ENCODE measurements around the gene CASP5.

Gene CASP5

DNA sequence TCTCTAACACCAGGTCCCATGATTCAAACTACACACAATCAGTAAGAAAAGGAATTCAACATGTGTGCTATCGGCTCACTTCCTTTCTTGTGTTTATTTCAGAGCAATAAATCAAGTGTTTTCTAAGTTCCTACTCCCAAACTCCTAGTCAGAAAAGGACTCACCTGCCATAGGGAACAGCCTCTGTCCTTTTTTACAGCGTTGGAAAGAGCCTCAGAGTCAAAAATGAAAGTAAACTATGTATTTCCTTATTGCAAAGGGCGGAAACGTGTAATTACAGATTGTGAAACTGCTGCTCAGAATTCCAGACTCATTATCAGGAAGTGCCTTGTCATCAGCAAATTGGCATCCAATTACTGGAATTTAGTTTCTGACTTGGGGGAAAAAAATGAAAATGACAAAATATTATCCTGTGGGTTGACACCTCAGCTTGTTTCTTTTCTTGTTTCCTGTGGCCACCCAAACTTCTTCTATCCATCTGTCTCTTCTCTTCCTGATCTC, 54.6 kb downstream of the CASP5 start, which contains the start of gene CASP4:
Gene CASP4 (minus strand): TSS at position 220 of the 501 bp plus-strand sequence. CDS start 49 bp downstream, at position 171.
- DNase-seq (ENCODE audit: low spot score) (peak; percentile 28), FAIRE-seq (no peak)

DNA sequence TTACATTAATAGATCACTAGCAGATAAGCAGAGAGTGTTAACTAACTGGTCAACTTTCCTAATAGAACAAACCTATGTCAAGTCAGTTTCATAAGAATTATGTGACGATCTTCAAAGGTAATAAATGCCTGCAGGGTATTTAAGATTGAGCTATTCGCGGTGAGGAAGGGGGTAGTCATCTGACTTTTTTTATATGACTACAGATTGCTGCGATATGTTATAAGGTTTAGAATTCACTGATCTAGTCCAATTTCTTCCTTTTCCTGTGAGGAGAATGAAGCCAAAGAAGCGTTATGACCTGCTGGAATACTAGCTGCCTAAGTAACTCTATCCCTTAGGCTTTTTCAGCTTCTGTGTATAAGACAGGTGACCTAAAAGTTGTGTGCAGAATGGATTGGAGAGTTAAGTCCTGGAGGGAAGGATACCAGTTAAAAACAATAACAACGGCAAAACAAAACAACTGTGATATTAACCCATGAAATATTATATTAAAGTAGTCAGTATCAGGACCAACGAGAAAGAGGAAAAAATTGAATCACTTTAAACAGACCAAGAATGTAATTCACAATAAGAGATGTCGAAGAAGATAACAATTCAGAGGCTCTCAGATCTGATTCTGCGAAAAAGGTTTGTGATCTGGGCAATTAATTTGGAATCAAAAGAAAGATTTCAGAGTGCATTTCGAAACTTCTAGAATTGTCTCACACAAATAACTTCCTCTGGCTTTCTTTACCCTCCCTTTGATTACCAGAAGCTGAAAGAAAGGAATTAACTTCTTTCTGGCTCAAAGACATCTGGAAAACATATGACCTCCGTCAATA, 55.2 kb downstream of the CASP5 start:
- FAIRE-seq, result no peak
- no peak for DNase-seq (ENCODE audit: low spot score)

DNA sequence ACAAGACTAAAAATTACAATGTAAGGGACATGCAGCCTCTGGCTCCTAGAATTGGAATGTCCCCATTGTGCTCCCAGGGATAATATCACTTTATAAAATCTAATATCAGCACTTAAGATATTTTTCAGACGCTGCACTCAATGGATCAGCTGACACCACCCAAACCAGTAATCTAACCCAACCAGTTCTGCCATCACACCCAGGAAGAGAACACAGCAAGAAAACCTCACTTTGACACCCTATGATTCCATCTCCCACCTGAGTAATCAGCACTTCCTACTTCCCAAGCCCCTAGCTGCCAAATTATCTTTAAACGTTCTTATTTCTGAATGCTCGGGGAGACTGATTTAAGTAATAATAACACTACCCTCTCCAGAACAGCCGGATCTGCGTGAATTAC, 57.2 kb downstream of the CASP5 start:
- FAIRE-seq, result no peak

DNA sequence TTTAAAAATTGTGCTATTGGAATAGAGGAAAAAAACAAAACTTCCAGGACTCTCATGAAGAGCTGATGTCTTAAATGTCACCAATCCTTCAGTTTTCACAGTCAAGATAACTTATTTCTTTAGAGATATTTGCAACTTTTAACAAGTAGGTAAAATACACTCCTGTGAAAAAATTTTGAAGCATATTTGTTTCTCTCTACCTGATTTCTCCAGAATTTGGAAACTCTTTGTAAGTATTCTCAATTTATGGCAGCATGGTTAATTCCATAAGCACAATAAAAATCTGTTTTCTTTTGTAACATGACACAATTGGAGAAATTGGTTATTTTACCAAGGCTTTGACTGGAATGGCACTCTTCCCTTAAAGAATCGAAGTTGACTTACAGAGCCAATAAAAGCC, 58.7 kb downstream of the CASP5 start:
- no peak for DNase-seq (ENCODE audit: low spot score)
- no peak for FAIRE-seq

More for the DNA sequence above, 57.2 kb downstream of the CASP5 start:
- DNase-seq (ENCODE audit: low spot score), result no peak

DNA sequence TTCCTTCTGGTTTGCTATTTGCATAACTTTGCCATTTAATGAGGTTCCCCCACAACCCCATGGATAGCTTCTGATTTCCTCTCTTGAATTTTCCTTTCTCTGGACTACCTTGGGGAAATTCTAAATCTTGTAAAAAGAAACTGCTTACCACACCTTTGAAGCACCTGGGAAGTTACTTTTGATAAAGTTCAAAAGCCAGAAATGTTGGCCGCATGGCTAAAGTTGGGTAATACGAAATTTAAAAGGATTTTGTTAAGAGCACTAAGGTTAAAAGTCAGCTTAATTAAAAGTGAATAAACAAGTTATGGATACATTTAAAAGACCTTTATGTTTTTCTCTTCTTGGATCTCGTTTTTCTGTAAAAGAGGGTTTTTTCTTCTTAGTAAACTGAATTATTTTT, 60.1 kb downstream of the CASP5 start:
- no peak for FAIRE-seq

DNA sequence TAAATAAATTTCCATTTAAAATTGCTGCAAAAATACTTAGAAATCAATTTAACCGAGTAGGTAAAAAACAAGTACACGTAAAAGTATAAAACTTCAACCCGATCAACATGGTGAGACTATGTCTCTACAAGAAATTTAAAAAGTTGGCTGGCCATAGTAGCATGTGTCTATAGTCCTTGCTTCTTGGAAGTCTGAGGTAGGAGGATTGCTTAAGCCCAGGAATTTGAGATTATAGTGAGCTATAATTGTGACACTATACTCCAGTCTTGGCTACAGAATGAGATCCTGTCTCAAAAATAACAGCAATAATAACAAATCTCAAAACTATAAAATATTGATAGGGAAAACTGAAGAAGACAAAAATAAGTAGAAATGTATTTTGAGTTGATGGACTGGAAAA, 65.7 kb downstream of the CASP5 start:
- FAIRE-seq (no peak), DNase-seq (ENCODE audit: low spot score) (no peak)

More for the DNA sequence above, 60.1 kb downstream of the CASP5 start:
- no peak for DNase-seq (ENCODE audit: low spot score)

DNA sequence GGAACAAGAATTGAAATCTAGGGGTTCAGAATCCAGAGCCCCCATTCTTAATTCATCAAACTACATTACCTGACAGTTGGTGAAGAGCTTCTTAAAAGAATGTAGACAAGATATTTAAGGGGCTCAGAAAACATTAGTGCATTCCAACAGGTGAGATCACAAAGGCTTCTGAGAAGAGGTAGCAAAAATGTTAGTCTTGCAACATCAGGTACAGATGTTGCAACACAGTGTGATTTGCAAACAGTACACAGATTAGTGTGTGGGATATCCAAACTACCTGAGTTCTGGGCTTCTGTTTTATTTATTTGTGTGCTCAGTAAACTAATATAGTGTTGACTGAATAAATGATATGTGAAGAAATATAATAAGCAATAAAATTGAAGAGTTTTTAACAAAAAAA, 66.4 kb downstream of the CASP5 start:
- no peak for FAIRE-seq
- DNase-seq (ENCODE audit: low spot score), result no peak

DNA sequence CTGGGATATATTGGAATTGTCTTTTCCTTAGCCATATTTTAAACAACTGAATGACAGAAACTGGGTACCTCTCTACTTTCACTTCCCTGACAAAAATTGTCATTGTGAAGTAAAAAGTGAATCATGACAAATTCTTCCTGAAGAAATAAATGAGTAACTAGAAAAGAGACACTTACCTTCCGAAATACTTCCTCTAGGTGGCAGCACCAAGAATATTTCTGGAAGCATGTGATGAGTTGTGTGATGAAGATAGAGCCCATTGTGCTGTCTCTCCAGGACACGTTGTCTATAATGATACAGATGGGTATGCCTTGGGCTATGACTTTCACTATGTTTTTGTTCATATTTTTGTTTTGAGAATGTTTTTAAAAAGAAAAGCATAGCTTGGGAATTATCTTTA, 76.1 kb downstream of the CASP5 start:
- FAIRE-seq (no peak), DNase-seq (ENCODE audit: low spot score) (peak; percentile 29)

Data from urothelium cell line (cell line).